Muscle layer of colon (tissue), 2 donors: ENCODE measurements around the gene MRAP.
"Not testable (repeated sequence)": the region's sequence is repeated elsewhere in the genome, so short reads cannot be mapped to it uniquely, and the experiment has no call there.

Source experiments
- H3K27ac ChIP-seq: one replicate; pipeline ENCODE4 v1.7.0; 2013; ENCODE audit warnings: low read depth, mild to moderate bottlenecking, low read length, moderate library complexity
- H3K27me3 ChIP-seq, 2 donors: one replicate each; pipeline ENCODE4 v1.7.0; 2013; ENCODE audit warnings: low read length in 2 of 2, mild to moderate bottlenecking in 2 of 2; ENCODE audit not compliant: insufficient read depth in 2 of 2, control insufficient read depth in 1 of 2
- H3K36me3 ChIP-seq: one replicate; pipeline ENCODE4 v1.7.0; 2013; ENCODE audit warnings: mild to moderate bottlenecking, low read length; ENCODE audit not compliant: insufficient read depth
- H3K4me1 ChIP-seq: one replicate; pipeline ENCODE4 v1.7.0; 2013; ENCODE audit warnings: mild to moderate bottlenecking, low read length; ENCODE audit not compliant: insufficient read depth
- H3K4me3 ChIP-seq, 2 donors: one replicate each; pipeline ENCODE4 v1.7.0; 2013; ENCODE audit warnings: low read length in 2 of 2, low read depth in 1 of 2, mild to moderate bottlenecking in 1 of 2, moderate library complexity in 1 of 2
- H3K9ac ChIP-seq: one replicate; pipeline ENCODE4 v1.7.0; 2013; ENCODE audit warnings: low read length
- H3K9me3 ChIP-seq: one replicate; pipeline ENCODE4 v1.7.0; 2013; ENCODE audit warnings: mild to moderate bottlenecking, low read length
- donor health status: abdominal sarcoma.
- donor health status: Adenocarcinoma of cecum.

Gene MRAP

DNA sequence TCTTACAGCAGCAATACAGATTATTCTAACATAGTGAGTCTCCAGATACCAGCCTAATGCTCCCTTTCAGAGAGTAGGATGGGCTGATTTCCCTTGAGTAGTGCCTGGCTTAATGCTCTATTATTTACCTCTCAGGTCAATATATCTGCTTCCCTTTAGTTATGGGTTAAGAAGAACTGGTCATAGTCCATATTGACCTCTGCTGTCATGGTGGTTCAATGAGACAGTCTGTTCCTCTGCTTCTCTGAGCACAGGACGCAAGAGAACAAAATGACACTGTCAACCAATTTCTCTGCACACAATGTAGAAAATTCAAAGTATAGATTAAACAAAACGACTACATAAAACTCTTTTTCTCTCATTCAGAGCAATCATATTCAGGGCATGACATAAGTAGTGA is 2.9 kb downstream of the MRAP start:
- Histone ChIP-seq H3K27me3 (no peaks in the 10 kb centered on the region), H3K9me3 (no peaks in the 10 kb centered on the region), H3K4me3 (no peak overlapping the region), H3K27ac (no peak overlapping the region), H3K4me1 (no peaks in the 10 kb centered on the region), H3K9ac (no peak overlapping the region), H3K36me3 (no peaks in the 10 kb centered on the region)

DNA sequence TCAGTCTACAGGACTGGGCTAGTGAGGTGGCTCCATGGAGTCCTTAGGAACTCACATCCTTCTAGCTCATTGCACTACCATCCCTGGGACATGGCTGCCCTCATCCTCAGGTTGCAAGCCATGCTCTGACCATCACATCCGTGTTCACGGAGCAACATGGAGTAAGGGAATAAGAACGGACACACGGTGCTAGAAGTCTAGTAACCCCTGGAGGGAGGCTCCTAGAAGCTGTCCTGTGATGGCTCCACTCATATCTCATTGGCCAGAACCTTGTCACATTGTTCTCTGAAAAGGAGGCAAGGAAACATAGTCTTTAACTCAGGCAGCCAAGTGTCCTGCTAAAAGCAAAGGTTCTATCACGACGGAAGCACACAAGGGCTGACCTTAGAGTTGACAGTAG is 3.9 kb downstream of the MRAP start:
- H3K4me1 ChIP-seq: no peaks in the 10 kb centered on the region
- H3K27me3 ChIP-seq: no peaks in the 10 kb centered on the region
- no peak overlapping the region for H3K27ac ChIP-seq
- H3K36me3 ChIP-seq: no peaks in the 10 kb centered on the region
- no peak overlapping the region for H3K9ac ChIP-seq
- no peaks in the 10 kb centered on the region for H3K9me3 ChIP-seq
- no peak overlapping the region for H3K4me3 ChIP-seq

DNA sequence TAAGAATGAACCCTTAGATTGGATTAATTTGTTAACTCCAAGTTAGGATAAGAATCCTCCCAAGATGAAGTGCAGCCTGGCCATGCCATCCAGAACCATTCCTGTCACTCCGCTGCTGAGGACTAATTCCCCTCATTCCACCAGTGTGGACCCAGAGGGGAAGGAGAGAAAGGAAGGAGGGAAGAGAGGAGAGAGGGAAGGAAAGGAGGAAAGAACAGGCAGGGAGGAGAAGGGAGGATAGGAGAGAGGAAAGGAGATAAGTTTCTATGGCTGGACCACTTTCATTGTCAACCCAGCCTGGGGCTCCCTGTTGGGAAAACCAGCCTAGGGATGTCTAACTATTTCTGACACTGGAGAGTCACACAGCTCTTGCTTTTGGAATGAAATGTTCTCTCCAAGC is 4.7 kb downstream of the MRAP start:
- H3K9ac ChIP-seq: no peak overlapping the region

DNA sequence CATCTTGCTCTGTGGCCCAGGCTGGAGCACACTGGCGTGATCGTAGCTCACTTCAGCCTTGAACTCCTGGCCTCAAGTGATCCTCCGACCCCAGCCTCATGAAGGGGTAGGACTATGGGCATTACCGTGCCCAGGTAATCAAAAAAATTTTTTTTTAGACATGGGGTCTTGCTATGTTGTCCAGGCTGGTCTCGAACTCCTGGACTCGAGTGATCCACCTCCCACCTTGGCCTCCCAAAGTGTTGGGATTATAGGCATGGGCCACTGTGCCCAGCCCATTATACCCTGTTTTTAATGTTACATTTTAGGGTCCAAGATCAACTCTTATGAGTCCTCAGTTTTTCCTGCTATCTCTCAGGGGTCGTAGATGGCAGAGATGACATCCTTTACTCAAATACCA is 6.3 kb downstream of the MRAP start:
- Histone ChIP-seq H3K36me3 (peaks cover 2% of the 10 kb centered on the region), H3K4me3 (no peak overlapping the region), H3K9me3 (no peaks in the 10 kb centered on the region), H3K27me3 (no peaks in the 10 kb centered on the region), H3K9ac (no peak overlapping the region), H3K27ac (no peak overlapping the region), H3K4me1 (no peaks in the 10 kb centered on the region)

More for the DNA sequence above, 4.7 kb downstream of the MRAP start:
- Histone ChIP-seq H3K4me3 (no peak overlapping the region), H3K27me3 (no peaks in the 10 kb centered on the region), H3K4me1 (no peaks in the 10 kb centered on the region), H3K27ac (no peak overlapping the region), H3K9me3 (no peaks in the 10 kb centered on the region), H3K36me3 (no peaks in the 10 kb centered on the region)

DNA sequence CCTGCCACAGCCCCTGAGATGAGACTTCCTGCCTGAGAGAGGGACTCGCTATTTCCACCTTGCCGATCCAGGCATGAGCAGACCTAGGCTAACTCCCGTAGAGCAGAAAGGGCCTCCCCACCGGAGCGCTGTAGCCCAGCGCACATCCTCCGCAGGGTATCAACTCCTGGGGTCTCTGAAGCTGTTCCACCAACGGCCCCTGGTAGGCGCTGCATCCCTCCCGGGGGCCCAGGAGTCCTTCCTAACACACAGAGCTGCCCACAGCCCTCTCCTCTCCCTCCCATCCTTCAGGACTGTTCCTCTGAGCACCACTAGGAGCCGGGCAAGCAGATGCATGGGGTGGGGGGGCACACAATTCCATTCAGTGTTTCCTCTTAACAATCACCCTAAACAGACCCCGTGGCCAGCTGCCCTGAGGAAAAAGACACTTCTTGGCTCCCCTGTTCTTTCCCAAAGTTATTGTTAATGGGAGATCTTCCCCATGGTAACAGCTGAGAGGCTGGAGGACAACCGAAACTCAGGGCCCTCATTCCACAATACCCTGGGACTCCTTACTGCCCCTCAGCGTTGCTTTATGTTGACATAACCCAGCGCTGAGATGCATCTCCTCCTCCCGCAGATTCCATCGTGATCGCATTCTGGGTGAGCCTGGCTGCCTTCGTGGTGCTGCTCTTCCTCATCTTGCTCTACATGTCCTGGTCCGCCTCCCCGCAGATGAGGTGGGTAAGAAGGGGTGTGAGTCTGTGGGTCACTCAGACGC is 7.5 kb downstream of the MRAP start:
- peaks cover 5% of the 10 kb centered on the region for H3K36me3 ChIP-seq
- no peak overlapping the region for H3K27ac ChIP-seq
- H3K9me3 ChIP-seq: no peaks in the 10 kb centered on the region
- H3K4me1 ChIP-seq: no peaks in the 10 kb centered on the region
- H3K27me3 ChIP-seq: no peaks in the 10 kb centered on the region
- no peak overlapping the region for H3K4me3 ChIP-seq
- no peak overlapping the region for H3K9ac ChIP-seq

DNA sequence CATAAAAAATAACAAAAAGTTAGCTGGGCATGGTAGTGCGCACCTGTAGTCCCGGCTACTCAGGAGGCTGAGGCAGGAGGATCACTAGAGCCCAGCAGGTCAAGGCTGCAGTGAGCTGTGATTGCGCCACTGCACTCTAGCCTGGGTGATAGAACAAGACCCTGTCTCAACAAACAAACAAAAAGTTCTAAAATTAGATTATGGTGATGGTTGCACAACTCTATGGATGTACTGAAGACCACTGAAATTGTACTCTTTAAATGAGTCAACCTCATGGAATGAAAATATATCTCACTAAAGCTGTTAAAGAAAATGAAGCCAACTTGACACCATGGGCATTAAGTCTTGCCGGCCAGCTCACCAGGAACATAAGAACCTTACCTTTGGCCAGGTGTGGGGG is 9.1 kb downstream of the MRAP start:
- H3K9ac ChIP-seq: no peak overlapping the region
- no peaks in the 10 kb centered on the region for H3K4me1 ChIP-seq
- H3K27me3 ChIP-seq: no peaks in the 10 kb centered on the region
- peaks cover 5% of the 10 kb centered on the region for H3K36me3 ChIP-seq
- no peak overlapping the region for H3K4me3 ChIP-seq
- no peaks in the 10 kb centered on the region for H3K9me3 ChIP-seq
- H3K27ac ChIP-seq: no peak overlapping the region

DNA sequence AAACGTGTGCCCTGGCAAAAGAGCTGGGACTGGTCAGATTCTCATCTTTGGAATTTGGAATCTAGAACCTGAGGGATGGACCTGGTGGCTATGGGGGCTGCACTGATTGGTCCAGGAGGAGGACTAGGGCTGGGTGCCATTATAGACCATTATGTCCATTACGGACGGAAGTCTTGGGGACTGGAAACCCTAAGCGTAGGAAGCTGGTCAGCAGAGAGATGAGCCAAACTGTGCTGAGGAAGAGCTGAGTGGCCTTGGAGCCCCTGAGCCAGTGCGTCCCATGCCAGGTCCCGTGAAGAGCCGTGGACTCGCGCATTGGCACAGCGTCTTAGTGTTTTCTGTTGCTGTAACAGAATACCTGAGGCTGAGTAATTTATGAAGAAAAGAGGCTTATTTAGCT is 10.0 kb downstream of the MRAP start:
- Histone ChIP-seq H3K4me1 (no peaks in the 10 kb centered on the region), H3K9ac (no peak overlapping the region), H3K4me3 (no peak overlapping the region), H3K36me3 (peaks cover 5% of the 10 kb centered on the region), H3K27me3 (no peaks in the 10 kb centered on the region), H3K9me3 (no peaks in the 10 kb centered on the region), H3K27ac (no peak overlapping the region)

DNA sequence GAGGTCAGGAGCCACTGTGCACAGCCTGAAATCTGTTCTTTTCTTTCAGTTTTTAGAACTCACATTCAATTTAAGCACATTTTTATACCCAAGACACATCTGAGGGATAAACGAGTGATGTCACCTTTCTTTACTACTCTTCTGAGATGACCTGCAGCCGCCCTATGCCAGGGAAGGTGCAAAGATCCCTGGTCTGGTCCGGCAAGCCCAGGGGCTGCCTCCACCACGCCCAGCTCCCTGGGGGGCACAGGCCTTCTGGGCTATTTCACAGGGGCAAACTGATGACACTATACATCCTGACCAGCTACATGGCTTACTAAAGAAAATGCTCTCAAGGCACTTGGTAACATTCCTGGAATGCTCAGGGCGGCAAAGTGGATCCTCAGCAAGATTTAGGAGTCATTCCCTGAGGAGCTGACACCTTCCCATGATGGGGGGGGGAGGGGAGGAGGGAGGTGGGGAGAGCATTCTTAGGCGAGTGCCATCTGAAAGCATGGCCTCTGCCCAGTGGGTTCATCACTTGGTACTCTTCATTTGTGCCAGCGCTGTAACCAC is 11.3 kb downstream of the MRAP start:
- Histone ChIP-seq H3K4me3 (no peak overlapping the region), H3K9ac (no peak overlapping the region), H3K4me1 (no peaks in the 10 kb centered on the region), H3K27me3 (no peaks in the 10 kb centered on the region), H3K36me3 (peaks cover 12% of the 10 kb centered on the region), H3K27ac (no peak overlapping the region), H3K9me3 (no peaks in the 10 kb centered on the region)

DNA sequence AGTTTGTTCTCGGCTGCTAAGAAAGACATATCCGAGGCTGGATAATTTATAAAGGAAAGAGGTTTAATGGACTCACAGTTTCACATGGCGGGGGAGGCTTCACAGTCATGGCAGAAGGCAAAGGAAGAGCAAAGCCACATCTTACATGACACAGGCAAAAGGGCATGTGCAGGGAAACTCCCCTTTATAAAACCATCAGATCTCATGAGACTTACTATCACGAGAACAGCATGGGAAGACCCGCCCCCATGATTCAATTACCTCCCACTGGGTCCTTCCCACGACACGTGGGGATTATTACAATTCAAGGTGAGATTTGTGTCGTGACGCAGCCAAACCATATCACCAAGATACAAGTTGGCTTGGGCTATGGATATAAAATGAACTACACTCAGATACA is 12.3 kb downstream of the MRAP start:
- H3K9ac ChIP-seq, H3K4me3 ChIP-seq, H3K4me1 ChIP-seq, H3K27me3 ChIP-seq, H3K27ac ChIP-seq, H3K9me3 ChIP-seq: not testable (repeated sequence)
- H3K36me3 ChIP-seq: peaks cover 13% of the 10 kb centered on the region

DNA sequence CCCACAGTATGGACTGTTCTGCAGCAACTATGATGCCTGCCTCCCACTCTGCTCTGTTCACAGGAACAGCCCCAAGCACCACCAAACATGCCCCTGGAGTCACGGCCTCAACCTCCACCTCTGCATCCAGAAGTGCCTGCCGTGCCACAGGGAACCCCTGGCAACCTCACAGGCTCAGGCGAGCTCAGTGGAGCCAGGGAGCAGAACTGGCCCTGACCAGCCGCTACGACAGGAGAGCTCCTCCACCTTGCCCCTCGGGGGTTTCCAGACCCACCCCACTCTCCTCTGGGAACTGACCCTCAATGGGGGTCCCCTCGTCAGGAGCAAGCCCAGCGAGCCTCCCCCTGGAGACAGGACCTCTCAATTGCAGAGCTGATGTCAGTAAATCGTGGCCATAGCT is 13.0 kb downstream of the MRAP start:
- no peaks in the 10 kb centered on the region for H3K9me3 ChIP-seq
- no peaks in the 10 kb centered on the region for H3K27me3 ChIP-seq
- H3K36me3 ChIP-seq: peaks cover 19% of the 10 kb centered on the region
- no peak overlapping the region for H3K27ac ChIP-seq
- H3K4me3 ChIP-seq: no peak overlapping the region
- H3K9ac ChIP-seq: no peak overlapping the region
- H3K4me1 ChIP-seq: no peaks in the 10 kb centered on the region

DNA sequence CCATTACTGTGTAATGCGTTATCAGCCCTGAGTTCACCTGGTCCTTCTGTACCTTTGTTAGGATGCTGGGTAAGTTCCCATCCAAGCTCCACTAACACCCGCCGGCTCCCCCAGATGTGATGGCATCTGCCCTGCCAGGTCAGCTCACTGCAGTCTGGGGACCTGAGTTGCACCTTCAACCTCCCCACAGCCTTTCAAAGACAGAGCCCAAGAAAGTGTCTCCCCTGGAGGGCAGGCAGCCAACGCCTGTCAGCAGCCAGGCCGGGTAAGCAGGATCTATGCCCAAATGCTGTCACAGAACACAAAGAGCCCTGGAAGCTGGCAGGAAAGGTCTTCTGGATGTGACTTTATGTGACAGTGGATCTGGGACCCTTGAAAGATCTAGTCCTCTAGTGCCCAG is 13.7 kb downstream of the MRAP start:
- H3K9me3 ChIP-seq: no peaks in the 10 kb centered on the region
- H3K4me3 ChIP-seq: no peak overlapping the region
- peaks cover 26% of the 10 kb centered on the region for H3K36me3 ChIP-seq
- H3K9ac ChIP-seq: no peak overlapping the region
- no peaks in the 10 kb centered on the region for H3K4me1 ChIP-seq
- no peaks in the 10 kb centered on the region for H3K27me3 ChIP-seq
- no peak overlapping the region for H3K27ac ChIP-seq

DNA sequence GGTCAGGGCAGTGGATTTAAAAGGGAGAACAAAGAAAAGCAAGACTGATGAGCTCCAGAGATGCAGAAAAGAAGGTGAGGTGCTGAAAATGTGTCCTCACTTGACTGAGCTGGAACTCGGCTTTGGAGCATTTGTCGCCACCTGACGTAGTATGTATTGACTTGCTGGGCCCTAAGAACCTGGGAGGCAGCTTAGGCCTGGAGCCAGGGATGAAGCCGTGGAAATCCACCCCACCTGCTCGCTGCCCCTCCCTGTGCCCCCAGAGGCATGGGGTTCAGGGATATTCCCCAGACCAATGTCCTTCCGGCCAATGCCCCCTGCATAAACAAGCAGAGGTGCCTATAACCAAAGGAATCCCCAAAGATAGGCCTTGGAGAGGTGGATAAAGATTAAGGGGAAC is 14.3 kb downstream of the MRAP start:
- peaks cover 33% of the 10 kb centered on the region for H3K36me3 ChIP-seq
- H3K27ac ChIP-seq: no peak overlapping the region
- no peak overlapping the region for H3K9ac ChIP-seq
- no peaks in the 10 kb centered on the region for H3K4me1 ChIP-seq
- no peak overlapping the region for H3K4me3 ChIP-seq
- H3K27me3 ChIP-seq: no peaks in the 10 kb centered on the region
- no peaks in the 10 kb centered on the region for H3K9me3 ChIP-seq
